Ishikawa (cell line): ENCODE data around the gene LRFN2.

Experiments
- CREB1 ChIP-seq: IDR thresholded peaks from 2 replicates; pipeline ENCODE4 v1.6.1; 2012; ENCODE audit warnings: low read depth
- FOXM1 ChIP-seq: IDR thresholded peaks from 2 replicates; pipeline ENCODE4 v1.6.1; 2012; ENCODE audit warnings: low read depth, borderline replicate concordance
- RAD21 ChIP-seq: IDR thresholded peaks from 2 replicates; pipeline ENCODE4 v1.6.1; 2012; ENCODE audit warnings: low read depth
- TCF12 ChIP-seq: IDR thresholded peaks from 2 replicates; pipeline ENCODE4 v1.6.1; 2012; ENCODE audit warnings: low read depth
- YY1 ChIP-seq: IDR thresholded peaks from 2 replicates; pipeline ENCODE4 v1.6.1; 2012; ENCODE audit warnings: low read depth
- ZBTB7A ChIP-seq: IDR thresholded peaks from 2 replicates; pipeline ENCODE4 v1.6.1; 2012; ENCODE audit warnings: low read depth

GRCh38 chr6:40439026-40439800, 148.0 kb downstream of the LRFN2 start:
- no peak for TF ChIP-seq ZBTB7A
- no peak for TF ChIP-seq TCF12
- TF ChIP-seq CREB1: no peak
- no peak for TF ChIP-seq YY1
- no peak for TF ChIP-seq RAD21
- TF ChIP-seq FOXM1: no peak
